WTC11 (cell line): ENCODE data around the gene UGT2A1. TPM values are rescaled to one million over a fixed set of nuclear protein-coding genes. Genes with fewer than 3 reads are reported as not detected.

ENCODE experiments used
- ATAC-seq: fragments of 200-7000 bp; cut with Tn5 transposase; 2 replicates; pipeline ENCODE4 v1.10.0; 2021; ENCODE audit warnings: mild to moderate bottlenecking, moderate library complexity
- CTCF ChIA-PET: fragments of 300-600 bp; sonication (Branson Sonifier 250); formaldehyde crosslinking; loops from one replicate; lab custom pipeline; 2021; ENCODE audit warnings: antibody characterized with exemption; lab: Charles Lee
- POLR2A ChIA-PET: fragments of 350-600 bp; sonication (Branson Sonifier 250); formaldehyde crosslinking; loops from one replicate; lab custom pipeline; 2021; ENCODE audit warnings: antibody characterized with exemption; lab: Charles Lee
- DNase-seq: peaks from one replicate; pipeline ENCODE4 v3.0.0; 2021; ENCODE audit warnings: low spot score
- H3K27ac Mint-ChIP-seq: 2 replicates; pipeline ENCODE4 v1.8.0; 2021; ENCODE audit warnings: mixed read lengths
- H3K27me3 Mint-ChIP-seq: 2 replicates; pipeline ENCODE4 v1.8.0; 2021; ENCODE audit warnings: low read depth, mild to moderate bottlenecking, moderate library complexity, mixed read lengths
- H3K36me3 Mint-ChIP-seq: 2 replicates; pipeline ENCODE4 v1.8.0; 2021; ENCODE audit warnings: mixed read lengths
- H3K4me1 Mint-ChIP-seq: 2 replicates; pipeline ENCODE4 v1.8.0; 2022; ENCODE audit warnings: mixed read lengths
- H3K4me3 Mint-ChIP-seq: 2 replicates; pipeline ENCODE4 v1.8.0; 2021; ENCODE audit warnings: mild to moderate bottlenecking, moderate library complexity, mixed read lengths
- H3K9me3 Mint-ChIP-seq: 2 replicates; pipeline ENCODE4 v1.8.0; 2021; ENCODE audit warnings: mixed read lengths
- AR ChIP-seq: fragments of 250-450 bp; sonication (Bioruptor Pico); IDR thresholded peaks from 2 replicates; pipeline ENCODE4 v1.9.0; 2021; ENCODE audit warnings: mild to moderate bottlenecking
- ATF2 ChIP-seq: sonication (generic); formaldehyde crosslinking; IDR thresholded peaks from 2 replicates; pipeline ENCODE4 v1.8.1; 2022; ENCODE audit warnings: low read depth, missing genetic modification reagents, borderline replicate concordance
- MYBL2 ChIP-seq: sonication (generic); formaldehyde crosslinking; IDR thresholded peaks from 2 replicates; pipeline ENCODE4 v1.8.1; 2023; ENCODE audit warnings: mild to moderate bottlenecking, moderate library complexity, missing genetic modification reagents
- OVOL2 ChIP-seq: fragments of 250-450 bp; sonication (Bioruptor Pico); IDR thresholded peaks from 2 replicates; pipeline ENCODE4 v1.9.0; 2021; ENCODE audit warnings: mild to moderate bottlenecking, borderline replicate concordance
- SOX15 ChIP-seq: fragments of 250-450 bp; sonication (Bioruptor Pico); IDR thresholded peaks from 2 replicates; pipeline ENCODE4 v1.9.0; 2021; ENCODE audit warnings: mild to moderate bottlenecking
- TP53 ChIP-seq: sonication (generic); formaldehyde crosslinking; IDR thresholded peaks from 2 replicates; pipeline ENCODE4 v1.8.1; 2023; ENCODE audit warnings: mild to moderate bottlenecking, missing genetic modification reagents
- ZNF425 ChIP-seq: fragments of 250-450 bp; sonication (Bioruptor Pico); conservative IDR thresholded peaks from 2 replicates; pipeline ENCODE4 v1.9.0; 2021; ENCODE audit warnings: mild to moderate bottlenecking
- ZNF532 ChIP-seq: fragments of 250-450 bp; sonication (Bioruptor Pico); IDR thresholded peaks from 2 replicates; pipeline ENCODE4 v1.9.0; 2021; ENCODE audit warnings: mild to moderate bottlenecking, borderline replicate concordance
- ZSCAN18 ChIP-seq: fragments of 250-450 bp; sonication (Bioruptor Pico); IDR thresholded peaks from 2 replicates; pipeline ENCODE4 v2.1.2; 2022; ENCODE audit warnings: mild to moderate bottlenecking, moderate library complexity
- total RNA-seq: library from RNA; stranded (reverse); gene quantifications from 3 replicates; pipeline ENCODE4 v1.2.3, GENCODE V29; 2021

UGT2A1 gene
- total RNA-seq, 1 experiment from 2014 or later = 0.81 TPM

GRCh38 chr4:69649207-69649606 lies 3.8 kb downstream of the UGT2A1 start (continued):
- TF ChIP-seq ZNF532 (CRISPR knock-in tag) (no peak), TP53 (CRISPR knock-in tag) (no peak), SOX15 (no peak)
- TF ChIP-seq, all 79 proteins: peak for 0

GRCh38 chr4:69642961-69643360 lies 10.1 kb downstream of the UGT2A1 start:
- ATAC-seq (no peak), DNase-seq (no peak)
- Mint-ChIP-seq H3K36me3 (no peaks in the 10 kb centered on the region), H3K27me3 (no peaks in the 10 kb centered on the region), H3K9me3 (no peaks in the 10 kb centered on the region), H3K4me3 (no peak overlapping the region), H3K27ac (no peak overlapping the region), H3K4me1 (peaks cover 10% of the 10 kb centered on the region)
- no peak for TF ChIP-seq MYBL2 (CRISPR knock-in tag)
- TF ChIP-seq ATF2 (CRISPR knock-in tag) = no peak
- ChIA-PET POLR2A (no interaction called here), CTCF (no interaction called here)

- Mint-ChIP-seq H3K36me3 (no peaks in the 10 kb centered on the region), H3K27me3 (no peaks in the 10 kb centered on the region), H3K4me3 (no peak overlapping the region), H3K9me3 (no peaks in the 10 kb centered on the region), H3K27ac (no peak overlapping the region), H3K4me1 (peaks cover 15% of the 10 kb centered on the region)
- ATAC-seq = no peak
- no peak for TF ChIP-seq AR
- no peak for TF ChIP-seq ZSCAN18
- no peak for TF ChIP-seq OVOL2 (CRISPR knock-in tag)
- no peak for TF ChIP-seq ZNF425 (CRISPR knock-in tag)
- ChIA-PET CTCF (no interaction called here), POLR2A (no interaction called here)
- no peak for DNase-seq
Measured at GRCh38 chr4:69640289-69640688, 12.8 kb downstream of the UGT2A1 start.
